Measurements from ENCODE around the gene EFCAB6. TPM values are rescaled to one million over a fixed set of nuclear protein-coding genes. Genes with fewer than 3 reads are reported as not detected.
A peak's percentile ranks its signal among the peaks of the same experiment; 100 is the strongest.

Gene EFCAB6
- total and polyA plus RNA-seq, 2 of the 4 experiments (the other 2 are of a cell fraction): 0.44 to 1.1 TPM

GRCh38 chr22:43811777-43812148, 342 bp downstream of the EFCAB6 start:
- TF ChIP-seq NFE2L2 (IDR thresholded peaks at IDR 0.05; ENCODE audit: low read depth, low read length) (no peak), BHLHE40 (IDR thresholded peaks at IDR 0.05; ENCODE audit: low read depth, low read length) (no peak), ELK1 (IDR thresholded peaks at IDR 0.05; ENCODE audit: borderline replicate concordance, low read depth, low read length) (no peak), POLR2A (IDR thresholded peaks at IDR 0.05; ENCODE audit: low read depth, low read length) (no peak), CTCF (conservative IDR thresholded peaks at IDR 0.05; ENCODE audit: low read depth, low read length) (no peak), USF2 (IDR thresholded peaks at IDR 0.05; ENCODE audit: low read depth, low read length) (no peak), RFX5 (IDR thresholded peaks at IDR 0.05; ENCODE audit: low read depth, low read length) (no peak), RAD21 (IDR thresholded peaks at IDR 0.05; ENCODE audit: low read length) (no peak), RCOR1 (IDR thresholded peaks at IDR 0.05; ENCODE audit: insufficient replicate concordance, low read length) (no peak), MAFK (IDR thresholded peaks at IDR 0.05; ENCODE audit: low read depth, low read length) (no peak), MXI1 (IDR thresholded peaks at IDR 0.05; ENCODE audit: borderline replicate concordance, low read depth, low read length) (no peak; the same call in 1 of the 2 replicates), SMC3 (IDR thresholded peaks at IDR 0.05; ENCODE audit: low read depth, low read length) (no peak), CEBPB (IDR thresholded peaks at IDR 0.05; ENCODE audit: low read depth, low read length) (no peak), CHD1 (IDR thresholded peaks at IDR 0.05; ENCODE audit: low read depth, low read length) (no peak), FOS (IDR thresholded peaks at IDR 0.05; ENCODE audit: low read depth, low read length) (no peak), MAZ (IDR thresholded peaks at IDR 0.05; ENCODE audit: borderline replicate concordance, low read depth, low read length) (no peak)
- intact Hi-C loops (cut with micrococcal nuclease): loop anchor here (5.0 kb wide), 1 partner anchor 549 kb away; no protein-coding TSS in a partner anchor
- dilution Hi-C loops (cut with HindIII; ENCODE audit: low sequenced_read_pairs, unreplicated experiment): no loop called here
- Histone ChIP-seq H2BK5ac (ENCODE audit: low read depth, low read length, poor library complexity, severe bottlenecking) (no peak overlapping the region), H3K36me3 (ENCODE audit: control insufficient read depth, insufficient read depth, low read length) (no peaks in the 10 kb centered on the region), H2AK9ac (replicated peaks; ENCODE audit: low read depth, low read length, poor library complexity) (peak overlapping the region; percentile 84), H4K20me1 (ENCODE audit: insufficient read depth, low read length) (no peaks in the 10 kb centered on the region), H3K27ac (ENCODE audit: insufficient read depth, low read length) (peak overlapping the region; percentile 43), H4K91ac (ENCODE audit: insufficient read depth, low read depth, low read length) (no peak overlapping the region; the same call in 1 of the 2 replicates), H3K56ac (ENCODE audit: extremely low read depth, insufficient read depth, low read length) (no peak overlapping the region), H3K4me2 (ENCODE audit: low read depth, low read length) (peak overlapping the region; percentile 98), H4K8ac (ENCODE audit: low read depth in 2 of 2, low read length in 2 of 2) (peak overlapping the region; percentile 88 to 96), H3K4me3 (ENCODE audit: insufficient read depth, low read depth, low read length) (peak overlapping the region; percentile 58), H3K4me1 (ENCODE audit: control insufficient read depth, insufficient read depth, low read length) (peaks cover 6% of the 10 kb centered on the region), H2BK15ac (ENCODE audit: low read depth, low read length) (0 out of 3 replicates have a peak overlapping the region, but pooled peaks have one; percentile 8), H2AFZ (replicated peaks; ENCODE audit: low read length, poor library complexity) (peak overlapping the region; percentile 99), H3K23ac (ENCODE audit: low read depth, low read length) (peak overlapping the region; percentile 88; the same call in 1 of the 2 replicates), H3K9ac (ENCODE audit: low read depth, low read length) (peak overlapping the region; percentile 81), H2BK20ac (ENCODE audit: low read depth, low read length) (no peak overlapping the region), H2BK120ac (ENCODE audit: low read depth, low read length) (no peak overlapping the region; the same call in 1 of the 2 replicates), H3K9me3 (ENCODE audit: control insufficient read depth, insufficient read depth, low read length) (no peaks in the 10 kb centered on the region), H3K9me1 (ENCODE audit: insufficient read depth, low read length) (peaks cover 7% of the 10 kb centered on the region), H3K18ac (ENCODE audit: low read depth, low read length) (no peak overlapping the region), H4K5ac (ENCODE audit: low read depth, low read length) (peak overlapping the region; percentile 72), H3K79me1 (ENCODE audit: low read depth in 1 of 2, low read length in 2 of 2) (peaks cover 12 to 23% of the 10 kb centered on the region in 2 experiments), H3K27me3 (ENCODE audit: control insufficient read depth, insufficient read depth, low read length) (no peaks in the 10 kb centered on the region), H3K4ac (ENCODE audit: low read depth, low read length) (peak overlapping the region; percentile 48; the same call in 1 of the 2 replicates), H2AK5ac (ENCODE audit: low read depth, low read length) (peak overlapping the region; percentile 3; the same call in 1 of the 2 replicates), H3K14ac (replicated peaks; ENCODE audit: low read depth, low read length) (peak overlapping the region; percentile 81)
- ChIA-PET CTCF (interaction anchor here (0.6 to 1.4 kb wide), 3 partner anchors 13 to 71 kb away, joined by 3 to 8 read pairs (median 3); no protein-coding TSS in a partner anchor), POLR2A (ENCODE audit: unreplicated experiment) (no interaction called here)
- in situ Hi-C loops (cut with MboI; ENCODE audit: low sequenced_read_pairs): no loop called here
- BruUV-seq (replicated peaks): no TSS peak
- DNase-seq (peak; percentile 61), ATAC-seq (ENCODE audit: low read depth) (peak; percentile 63)
- 7% methylated on average over 6 of the region's 21 CpGs; no CpG with 5 or more reads in 1 of the 2 experiments for WGBS, 2 experiments (ENCODE audit: extremely low coverage in 2 of 2, insufficient read length in 1 of 2)
